ENCODE measurements around the gene PIAS4. TPM values are rescaled to one million over a fixed set of nuclear protein-coding genes. Genes with fewer than 3 reads are reported as not detected.

PIAS4 gene
- total RNA-seq, 1 donor from 2014 or later, result 26.0 TPM

DNA sequence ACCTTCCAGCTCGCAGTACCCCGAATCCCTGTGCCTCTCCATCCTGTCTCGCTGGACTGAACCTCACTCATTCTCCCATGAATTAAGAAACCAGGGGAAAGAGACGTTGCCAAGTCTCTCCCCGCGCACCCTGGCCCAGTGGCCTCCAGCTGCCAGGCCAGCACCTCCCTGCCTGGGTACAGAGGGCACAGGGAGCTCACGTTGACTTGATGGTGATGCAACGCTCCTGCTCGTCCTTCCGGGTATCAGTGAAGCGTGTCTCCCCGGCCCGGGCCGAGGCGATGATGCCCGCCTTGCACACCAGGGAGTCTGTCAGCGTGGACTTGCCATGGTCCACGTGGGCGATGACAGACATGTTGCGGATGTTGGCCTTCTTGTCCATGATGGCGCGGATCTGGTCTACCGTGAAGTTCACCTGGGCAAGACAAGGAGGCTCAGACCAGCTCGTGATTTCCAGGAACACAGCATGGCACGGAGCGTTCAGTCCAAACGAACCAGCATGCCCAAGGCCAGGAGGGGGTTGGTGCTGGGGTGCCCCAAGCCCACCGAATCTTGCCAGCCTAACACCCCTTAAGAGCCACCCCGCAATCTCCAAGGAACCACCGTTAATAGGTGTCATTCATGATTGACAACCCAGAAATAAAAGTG lies 23.5 kb upstream of the PIAS4 start:
- peak overlapping the region; percentile 99 for H3K4me3 Mint-ChIP-seq (ENCODE audit: unreplicated experiment)
- H3K27me3 ChIP-seq (ENCODE audit: insufficient read depth, low read length), result no peaks in the 10 kb centered on the region
- TF ChIP-seq, protein P1, sequence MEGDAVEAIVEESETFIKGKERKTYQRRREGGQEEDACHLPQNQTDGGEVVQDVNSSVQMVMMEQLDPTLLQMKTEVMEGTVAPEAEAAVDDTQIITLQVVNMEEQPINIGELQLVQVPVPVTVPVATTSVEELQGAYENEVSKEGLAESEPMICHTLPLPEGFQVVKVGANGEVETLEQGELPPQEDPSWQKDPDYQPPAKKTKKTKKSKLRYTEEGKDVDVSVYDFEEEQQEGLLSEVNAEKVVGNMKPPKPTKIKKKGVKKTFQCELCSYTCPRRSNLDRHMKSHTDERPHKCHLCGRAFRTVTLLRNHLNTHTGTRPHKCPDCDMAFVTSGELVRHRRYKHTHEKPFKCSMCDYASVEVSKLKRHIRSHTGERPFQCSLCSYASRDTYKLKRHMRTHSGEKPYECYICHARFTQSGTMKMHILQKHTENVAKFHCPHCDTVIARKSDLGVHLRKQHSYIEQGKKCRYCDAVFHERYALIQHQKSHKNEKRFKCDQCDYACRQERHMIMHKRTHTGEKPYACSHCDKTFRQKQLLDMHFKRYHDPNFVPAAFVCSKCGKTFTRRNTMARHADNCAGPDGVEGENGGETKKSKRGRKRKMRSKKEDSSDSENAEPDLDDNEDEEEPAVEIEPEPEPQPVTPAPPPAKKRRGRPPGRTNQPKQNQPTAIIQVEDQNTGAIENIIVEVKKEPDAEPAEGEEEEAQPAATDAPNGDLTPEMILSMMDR (IDR thresholded peaks at IDR 0.05; ENCODE audit: insufficient read depth, low read depth, low read length), result no peak
- no peak for TF ChIP-seq EZH2 (IDR thresholded peaks at IDR 0.05; ENCODE audit: insufficient read depth, low read length)
- peak overlapping the region; percentile 100 for H3K9ac ChIP-seq (ENCODE audit: low read length)
- H3K79me2 ChIP-seq (ENCODE audit: insufficient read depth, low read length), result peaks cover 62% of the 10 kb centered on the region
- H3K4me1 Mint-ChIP-seq (ENCODE audit: low read depth, unreplicated experiment), result peaks cover 40% of the 10 kb centered on the region
- no peaks in the 10 kb centered on the region for H3K27me3 Mint-ChIP-seq (ENCODE audit: low read depth, unreplicated experiment)
- H3K27ac Mint-ChIP-seq (ENCODE audit: unreplicated experiment), result peak overlapping the region; percentile 99
- H3K36me3 Mint-ChIP-seq (ENCODE audit: low read depth, unreplicated experiment), result peaks cover 23% of the 10 kb centered on the region
- peak overlapping the region; percentile 96 for H3K27ac ChIP-seq (ENCODE audit: low read depth, low read length)
- H3K4me2 ChIP-seq (ENCODE audit: low read length), result peak overlapping the region; percentile 98
- no peak for FAIRE-seq
- H4K20me1 ChIP-seq (ENCODE audit: insufficient read depth, low read length), result peaks cover 60% of the 10 kb centered on the region
- H3K4me3 ChIP-seq (ENCODE audit: insufficient read depth, low read depth, low read length), result peak overlapping the region; percentile 99
- no peaks in the 10 kb centered on the region for H3K9me3 ChIP-seq (ENCODE audit: insufficient read depth, low read depth, low read length)
- peaks cover 47% of the 10 kb centered on the region for H3K36me3 ChIP-seq (ENCODE audit: insufficient read depth, low read length)
- peaks cover 2% of the 10 kb centered on the region for H3K9me3 Mint-ChIP-seq (ENCODE audit: unreplicated experiment)
- no peak overlapping the region for H2AFZ ChIP-seq (ENCODE audit: low read depth, low read length)
- no peak for DNase-seq (ENCODE audit: low read depth)
- H3K4me1 ChIP-seq (ENCODE audit: insufficient read depth, low read length), result peaks cover 43% of the 10 kb centered on the region

DNA sequence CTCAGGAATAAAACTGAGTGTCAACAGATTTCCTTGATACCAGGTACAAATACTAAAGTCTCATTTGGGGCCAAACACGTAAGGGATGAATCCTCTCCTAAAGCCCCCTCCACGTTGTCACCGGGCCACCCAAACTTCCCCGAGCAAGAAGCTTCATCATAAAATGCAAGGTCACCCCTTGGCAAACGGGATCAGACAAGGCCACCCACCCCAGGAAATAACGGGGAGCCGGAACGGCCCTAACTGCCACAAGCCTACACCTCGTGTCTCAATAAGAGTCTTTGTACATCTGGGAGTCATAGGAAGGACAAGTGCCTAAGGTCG lies 23.0 kb upstream of the PIAS4 start:
- Histone ChIP-seq H3K27ac (ENCODE audit: low read depth, low read length) (peak overlapping the region; percentile 96), H3K4me3 (ENCODE audit: insufficient read depth, low read depth, low read length) (peak overlapping the region; percentile 99), H2AFZ (ENCODE audit: low read depth, low read length) (no peak overlapping the region), H3K36me3 (ENCODE audit: insufficient read depth, low read length) (peaks cover 43% of the 10 kb centered on the region), H3K9me3 (ENCODE audit: insufficient read depth, low read depth, low read length) (no peaks in the 10 kb centered on the region), H3K79me2 (ENCODE audit: insufficient read depth, low read length) (peaks cover 58% of the 10 kb centered on the region), H3K27me3 (ENCODE audit: insufficient read depth, low read length) (no peaks in the 10 kb centered on the region), H4K20me1 (ENCODE audit: insufficient read depth, low read length) (peaks cover 55% of the 10 kb centered on the region), H3K9ac (ENCODE audit: low read length) (peak overlapping the region; percentile 100), H3K4me2 (ENCODE audit: low read length) (peak overlapping the region; percentile 98), H3K4me1 (ENCODE audit: insufficient read depth, low read length) (peaks cover 40% of the 10 kb centered on the region)
- no peaks in the 10 kb centered on the region for H3K27me3 Mint-ChIP-seq (ENCODE audit: low read depth, unreplicated experiment)
- H3K36me3 Mint-ChIP-seq (ENCODE audit: low read depth, unreplicated experiment), result peaks cover 23% of the 10 kb centered on the region
- peaks cover 40% of the 10 kb centered on the region for H3K4me1 Mint-ChIP-seq (ENCODE audit: low read depth, unreplicated experiment)
- FAIRE-seq (no peak), DNase-seq (ENCODE audit: low read depth) (no peak)
- H3K27ac Mint-ChIP-seq (ENCODE audit: unreplicated experiment), result peak overlapping the region; percentile 99
- peaks cover 2% of the 10 kb centered on the region for H3K9me3 Mint-ChIP-seq (ENCODE audit: unreplicated experiment)
- H3K4me3 Mint-ChIP-seq (ENCODE audit: unreplicated experiment), result peak overlapping the region; percentile 99
- TF ChIP-seq, protein P1 (IDR thresholded peaks at IDR 0.05; ENCODE audit: insufficient read depth, low read depth, low read length), result no peak
- TF ChIP-seq EZH2 (IDR thresholded peaks at IDR 0.05; ENCODE audit: insufficient read depth, low read length), result no peak

Data from astrocyte (in vitro differentiated cells and primary cell).